NOMO-1 (cell line): ENCODE results near the gene ACTR10.
"Not testable (repeated sequence)": the region's sequence is repeated elsewhere in the genome, so short reads cannot be mapped to it uniquely, and the experiment has no call there.

Experiments used
- DNase-seq, 2 experiments: peaks; one replicate each; lab custom pipeline; 2025; ENCODE audit not compliant: unreplicated experiment in 2 of 2; lab: John Stamatoyannopoulos, UW

Gene ACTR10

GRCh38 chr14:58215191-58215914, 15.4 kb downstream of the ACTR10 start:
- DNase-seq, result no peak

GRCh38 chr14:58216544-58216943, 16.6 kb downstream of the ACTR10 start:
- DNase-seq, result no peak

- DNase-seq, result no peak
These were observed 27.3 kb downstream of the ACTR10 start for GRCh38 chr14:58227096-58227819.

DNA sequence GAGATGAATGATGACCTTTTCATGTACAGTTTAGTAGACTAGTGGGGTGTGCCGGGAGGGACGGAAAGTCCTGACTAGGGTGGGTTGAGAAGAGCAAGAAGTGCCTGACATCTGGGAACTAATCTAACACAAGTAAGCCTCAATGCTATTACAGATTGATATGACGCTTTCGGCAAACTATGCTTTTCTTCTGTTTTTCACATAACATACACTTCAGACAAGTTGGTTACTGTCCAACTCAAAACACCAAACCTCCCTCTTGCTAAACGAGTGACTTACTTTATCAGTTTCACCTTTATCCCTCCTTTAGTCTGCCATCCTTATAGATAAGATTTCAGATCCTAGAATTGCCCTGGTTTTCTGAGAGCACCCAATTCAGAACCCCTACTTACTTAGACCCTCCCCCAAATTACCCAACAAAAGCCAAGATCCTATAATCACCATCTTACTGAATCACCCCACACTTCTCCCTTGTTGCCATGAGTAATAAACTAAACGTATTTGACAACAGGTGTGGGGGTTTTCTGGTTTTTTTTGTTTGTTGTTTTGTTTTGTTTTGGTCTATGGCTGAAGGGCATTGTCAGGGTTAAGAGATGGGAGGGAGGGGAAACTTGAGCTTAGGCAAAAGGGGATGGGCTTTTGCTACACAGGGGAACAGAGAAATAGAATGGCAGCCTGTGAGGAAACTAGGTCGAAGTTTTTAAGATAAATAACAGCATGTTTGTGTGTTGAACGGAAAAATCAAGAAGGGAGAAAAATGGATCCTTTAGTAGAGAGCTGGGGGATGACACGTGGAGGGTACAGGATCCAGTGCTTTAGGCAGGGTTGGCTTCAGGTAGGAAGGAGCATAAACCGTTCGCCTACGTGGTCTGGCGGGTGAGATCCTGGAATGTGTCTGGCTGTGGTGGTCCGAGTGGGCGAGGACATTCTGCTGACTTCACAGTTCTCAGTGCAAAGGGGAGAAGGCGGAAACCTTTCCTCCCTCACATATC, 38.6 kb downstream of the ACTR10 start:
- DNase-seq, result no peak

DNA sequence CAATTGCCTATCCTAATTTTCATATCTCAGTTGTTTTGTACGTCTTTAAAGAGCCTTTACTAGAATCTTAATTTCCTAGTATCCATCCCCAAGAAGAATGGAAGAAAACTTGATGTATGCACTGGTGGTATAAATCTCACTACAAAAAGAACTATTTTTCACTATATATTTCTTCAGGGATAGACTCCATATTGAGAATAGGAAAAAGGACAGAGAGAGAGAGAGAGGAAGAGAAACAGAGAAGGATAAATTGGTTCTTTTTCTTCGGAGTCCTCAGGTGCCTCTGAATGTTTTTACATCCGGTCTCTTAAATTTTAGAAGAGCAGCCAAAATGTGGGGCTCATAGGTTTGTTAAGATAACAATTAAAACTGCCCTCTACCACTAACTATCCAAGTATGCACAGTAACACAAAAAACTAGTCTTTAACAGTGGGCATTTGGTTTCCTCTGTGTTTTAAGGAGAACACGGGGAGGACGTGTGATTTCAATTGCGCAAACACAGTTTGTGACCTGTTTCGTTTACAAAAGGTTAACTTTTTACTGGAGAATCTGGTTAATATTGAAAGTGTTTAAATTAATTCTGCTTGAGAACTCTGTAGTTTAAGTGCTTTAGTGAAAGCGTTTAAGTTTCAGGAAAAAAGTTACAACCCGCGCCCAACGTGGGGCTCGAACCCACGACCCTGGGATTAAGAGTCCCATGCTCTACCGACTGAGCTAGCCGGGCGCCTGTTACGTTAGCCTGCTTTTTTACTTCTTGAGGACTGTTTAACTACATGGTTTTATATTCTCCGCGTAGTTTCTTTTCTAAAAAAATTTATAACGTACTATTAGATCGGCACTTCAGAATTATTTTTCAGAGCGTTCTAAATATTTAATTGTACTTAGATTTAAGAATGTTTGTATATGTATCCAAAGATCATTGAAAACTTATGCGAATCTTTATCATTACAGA, 39.6 kb downstream of the ACTR10 start:
- DNase-seq, result peak; percentile 41 to 73

- peak; percentile 67 to 88 for DNase-seq
These were observed 44.0 kb downstream of the ACTR10 start for GRCh38 chr14:58243790-58244555.

GRCh38 chr14:58244556-58245387, 44.8 kb downstream of the ACTR10 start, which contains the start of gene PSMA3:
Gene PSMA3 (plus strand): TSS chr14:58244843. CDS start chr14:58244921, 78 bp downstream.
- DNase-seq, result peak; percentile 98 to 99

DNA sequence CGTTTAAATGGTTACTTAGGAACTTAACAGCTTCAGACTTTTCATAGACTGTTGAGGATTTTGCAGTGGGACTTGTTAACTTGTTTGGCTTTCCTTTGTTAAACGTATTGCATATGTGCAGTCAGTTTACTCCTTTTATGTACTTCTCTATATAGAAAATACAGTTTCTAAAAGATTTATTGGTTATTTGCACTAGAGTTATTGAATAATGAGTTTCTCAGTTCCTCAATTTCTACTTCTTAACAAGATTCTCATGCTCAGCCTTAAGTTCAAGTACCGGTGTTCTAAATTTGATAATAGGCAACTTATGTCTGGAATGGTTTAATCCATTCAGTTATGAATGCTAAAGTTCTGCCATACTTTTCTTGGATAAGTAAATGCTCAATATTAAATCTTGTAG, 45.6 kb downstream of the ACTR10 start:
- DNase-seq, result peak in 1 of 2 experiments; percentile 48

- DNase-seq, result no peak
These were observed 49.7 kb downstream of the ACTR10 start for GRCh38 chr14:58249611-58250010.

DNA sequence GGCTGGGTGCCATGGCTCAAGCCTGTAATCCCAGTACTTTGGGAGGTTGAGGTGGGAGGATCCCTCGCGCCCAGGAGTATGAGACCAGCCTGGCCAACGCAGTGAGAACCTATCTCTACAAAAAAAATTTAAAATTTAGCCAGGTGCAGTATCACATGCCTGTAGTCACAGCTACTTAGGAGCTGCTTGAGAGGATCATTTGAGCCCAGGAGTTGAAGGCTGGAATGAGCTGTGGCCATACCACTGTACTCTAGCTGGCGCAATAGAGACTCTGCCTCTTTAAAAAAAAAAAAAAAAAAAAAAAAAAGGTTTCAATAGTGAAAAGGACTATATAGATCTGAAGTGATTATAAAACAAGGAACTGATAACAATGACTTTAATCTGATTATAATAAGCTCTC, 58.2 kb downstream of the ACTR10 start:
- no peak for DNase-seq

DNA sequence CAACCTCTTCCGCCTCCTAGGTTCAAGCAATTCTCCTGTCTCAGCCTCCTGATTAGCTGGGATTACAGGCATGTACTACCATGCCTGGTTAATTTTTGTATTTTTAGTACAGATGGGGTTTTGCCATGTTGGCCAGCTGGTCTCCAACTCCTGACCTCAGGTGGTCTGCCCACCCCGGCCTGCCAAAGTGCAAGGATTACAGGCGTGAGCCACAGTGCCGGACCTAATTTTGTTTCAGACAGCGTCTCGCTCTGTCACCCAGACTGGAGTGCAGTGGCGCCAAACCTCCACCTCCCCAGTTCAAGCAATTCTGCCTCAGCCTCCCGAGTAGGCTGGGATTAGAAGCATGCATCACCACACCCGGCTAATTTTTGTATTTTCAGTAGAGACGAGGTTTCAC, 62.1 kb downstream of the ACTR10 start:
- not testable (repeated sequence) for DNase-seq

- no peak for DNase-seq
These were observed 65.5 kb downstream of the ACTR10 start for GRCh38 chr14:58265401-58265800.

GRCh38 chr14:58270628-58271027, 70.7 kb downstream of the ACTR10 start:
- DNase-seq, result no peak

GRCh38 chr14:58272588-58273372, 72.8 kb downstream of the ACTR10 start:
- DNase-seq, result no peak

GRCh38 chr14:58274881-58275280, 74.9 kb downstream of the ACTR10 start:
- peak in 1 of 2 experiments; percentile 7 for DNase-seq

- no peak for DNase-seq
These were observed 75.7 kb downstream of the ACTR10 start for GRCh38 chr14:58275527-58276190.

DNA sequence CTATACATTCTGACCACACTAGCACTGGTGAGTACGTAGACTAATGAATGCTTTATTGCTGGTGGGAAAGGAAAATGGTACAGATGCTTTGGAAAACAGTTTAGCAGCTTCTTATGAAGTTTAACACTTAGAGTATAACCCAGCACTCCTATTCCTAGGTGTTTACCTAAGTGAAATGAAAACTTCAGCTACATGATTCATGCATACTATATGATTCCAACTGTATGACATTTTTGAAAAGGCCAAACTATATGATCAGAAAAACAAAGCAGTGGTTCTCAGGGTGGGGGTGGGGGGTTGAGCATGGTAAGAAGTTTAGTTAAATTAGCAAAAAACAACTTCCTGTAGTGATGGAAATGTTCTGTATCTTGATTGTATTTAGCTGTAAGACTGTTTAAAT, 76.3 kb downstream of the ACTR10 start:
- DNase-seq, result no peak
